Measurements from ENCODE around the gene PLTP. TPM values are rescaled to one million over a fixed set of nuclear protein-coding genes. Genes with fewer than 3 reads are reported as not detected.

PLTP gene
- total RNA-seq, 1 experiment from 2014 or later: 15.6 TPM

GRCh38 chr20:45848969-45849582 is 62.9 kb downstream of the PLTP start:
- Histone ChIP-seq H3K27ac (no peak overlapping the region), H3K9me3 (replicated peaks) (no peaks in the 10 kb centered on the region), H3K36me3 (no peaks in the 10 kb centered on the region), H3K4me1 (no peaks in the 10 kb centered on the region), H3K27me3 (no peaks in the 10 kb centered on the region), H3K4me3 (no peak overlapping the region)
- DNase-seq: no peak

Other genes starting within 250 kb of the PLTP start
- not detected in 2 replicates for gene WFDC11, start 241.9 kb downstream of the PLTP start, total RNA-seq (2014; rRNA removed; shearing (Covaris generic))
- not detected in 2 replicates for gene WFDC13, start 210.1 kb downstream of the PLTP start, total RNA-seq (2014; rRNA removed; shearing (Covaris generic))
- not detected in 2 replicates for gene WFDC10B, start 207.1 kb downstream of the PLTP start, total RNA-seq (2014; rRNA removed; shearing (Covaris generic))
- gene SPINT4, start 189.8 kb downstream of the PLTP start, total RNA-seq (2014; rRNA removed; shearing (Covaris generic)): not detected in 2 replicates
- 0.12 and 0.73 TPM in 2 replicates for gene WFDC3, start 120.3 kb downstream of the PLTP start, total RNA-seq (2014; rRNA removed; shearing (Covaris generic))
- 54.8 and 59.1 TPM in 2 replicates for gene DNTTIP1, start 120.2 kb downstream of the PLTP start, total RNA-seq (2014; rRNA removed; shearing (Covaris generic))
- gene UBE2C, start 99.5 kb downstream of the PLTP start, total RNA-seq (2014; rRNA removed; shearing (Covaris generic)): 612 and 615 TPM in 2 replicates
- 0.73 and 0.75 TPM in 2 replicates for gene TNNC2, start 84.8 kb downstream of the PLTP start, total RNA-seq (2014; rRNA removed; shearing (Covaris generic))
- 17.1 and 18.3 TPM in 2 replicates for gene SNX21, start 78.4 kb downstream of the PLTP start, total RNA-seq (2014; rRNA removed; shearing (Covaris generic))
- gene ACOT8, start 54.8 kb downstream of the PLTP start, total RNA-seq (2014; rRNA removed; shearing (Covaris generic)): 31.0 and 41.0 TPM in 2 replicates
- 6.2 TPM in 2 replicates for gene ZSWIM3, start 54.5 kb downstream of the PLTP start, total RNA-seq (2014; rRNA removed; shearing (Covaris generic))
- 20.5 and 23.2 TPM in 2 replicates for gene ZSWIM1, start 30.9 kb downstream of the PLTP start, total RNA-seq (2014; rRNA removed; shearing (Covaris generic))
- gene SPATA25, start 24.5 kb downstream of the PLTP start, total RNA-seq (2014; rRNA removed; shearing (Covaris generic)): 2.1 and 2.8 TPM in 2 replicates
- gene NEURL2, start 20.9 kb downstream of the PLTP start, total RNA-seq (2014; rRNA removed; shearing (Covaris generic)): 3.9 and 6.7 TPM in 2 replicates
- 85.2 and 91.4 TPM in 2 replicates for gene CTSA, start 20.8 kb downstream of the PLTP start, total RNA-seq (2014; rRNA removed; shearing (Covaris generic))
- gene PCIF1, start 22.5 kb upstream of the PLTP start, total RNA-seq (2014; rRNA removed; shearing (Covaris generic)): 20.6 and 21.7 TPM in 2 replicates
- gene ZNF335, start 60.0 kb upstream of the PLTP start, total RNA-seq (2014; rRNA removed; shearing (Covaris generic)): 12.5 and 14.2 TPM in 2 replicates
- gene MMP9, start 96.8 kb upstream of the PLTP start, total RNA-seq (2014; rRNA removed; shearing (Covaris generic)): 0.06 TPM in 1 of 2 replicates, not detected in the other
- 3.8 and 8.6 TPM in 2 replicates for gene SLC12A5, start 117.1 kb upstream of the PLTP start, total RNA-seq (2014; rRNA removed; shearing (Covaris generic))
- 49.5 and 50.5 TPM in 2 replicates for gene NCOA5, start 177.8 kb upstream of the PLTP start, total RNA-seq (2014; rRNA removed; shearing (Covaris generic))
- gene CD40, start 206.2 kb upstream of the PLTP start, total RNA-seq (2014; rRNA removed; shearing (Covaris generic)): 0.10 and 0.12 TPM in 2 replicates